Measurements from ENCODE around the gene SNTG2. TPM values are rescaled to one million over a fixed set of nuclear protein-coding genes. Genes with fewer than 3 reads are reported as not detected.

The SNTG2 gene
- total RNA-seq, 1 donor from 2014 or later, result 1.9 TPM

DNA sequence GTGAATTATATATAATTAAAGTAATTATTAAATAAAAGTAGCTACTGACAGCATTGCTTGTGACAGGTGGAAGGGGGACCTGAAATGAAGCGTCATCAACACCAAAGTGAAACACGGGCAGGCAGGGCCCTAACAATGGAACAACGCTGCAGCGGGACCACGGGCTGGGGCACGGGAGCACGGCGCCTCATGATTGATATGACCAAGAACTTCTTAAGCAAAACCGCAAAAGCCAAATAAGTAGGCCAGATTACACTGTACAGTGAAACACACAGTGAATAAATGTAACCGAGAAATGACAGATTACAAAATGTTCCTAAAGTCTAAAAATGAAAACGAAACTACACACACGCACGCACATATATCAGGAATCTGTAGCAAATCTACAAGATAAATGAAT, 81.4 kb downstream of the SNTG2 start:
- Mint-ChIP-seq H3K27ac (ENCODE audit: unreplicated experiment) (no peak overlapping the region), H3K4me1 (ENCODE audit: low read depth, unreplicated experiment) (no peaks in the 10 kb centered on the region), H3K9me3 (ENCODE audit: unreplicated experiment) (peaks cover 2% of the 10 kb centered on the region), H3K4me3 (ENCODE audit: unreplicated experiment) (no peak overlapping the region), H3K27me3 (ENCODE audit: low read depth, unreplicated experiment) (no peaks in the 10 kb centered on the region), H3K36me3 (ENCODE audit: low read depth, unreplicated experiment) (no peaks in the 10 kb centered on the region)
- no peaks in the 10 kb centered on the region for H3K4me1 ChIP-seq (ENCODE audit: insufficient read depth, low read length)
- H3K9me3 ChIP-seq (ENCODE audit: insufficient read depth, low read depth, low read length), result no peaks in the 10 kb centered on the region
- no peak for DNase-seq (ENCODE audit: low read depth)
- H4K20me1 ChIP-seq (ENCODE audit: insufficient read depth, low read length), result no peaks in the 10 kb centered on the region
- FAIRE-seq, result no peak
- H3K4me2 ChIP-seq (ENCODE audit: low read length), result no peak overlapping the region
- TF ChIP-seq, protein P1, sequence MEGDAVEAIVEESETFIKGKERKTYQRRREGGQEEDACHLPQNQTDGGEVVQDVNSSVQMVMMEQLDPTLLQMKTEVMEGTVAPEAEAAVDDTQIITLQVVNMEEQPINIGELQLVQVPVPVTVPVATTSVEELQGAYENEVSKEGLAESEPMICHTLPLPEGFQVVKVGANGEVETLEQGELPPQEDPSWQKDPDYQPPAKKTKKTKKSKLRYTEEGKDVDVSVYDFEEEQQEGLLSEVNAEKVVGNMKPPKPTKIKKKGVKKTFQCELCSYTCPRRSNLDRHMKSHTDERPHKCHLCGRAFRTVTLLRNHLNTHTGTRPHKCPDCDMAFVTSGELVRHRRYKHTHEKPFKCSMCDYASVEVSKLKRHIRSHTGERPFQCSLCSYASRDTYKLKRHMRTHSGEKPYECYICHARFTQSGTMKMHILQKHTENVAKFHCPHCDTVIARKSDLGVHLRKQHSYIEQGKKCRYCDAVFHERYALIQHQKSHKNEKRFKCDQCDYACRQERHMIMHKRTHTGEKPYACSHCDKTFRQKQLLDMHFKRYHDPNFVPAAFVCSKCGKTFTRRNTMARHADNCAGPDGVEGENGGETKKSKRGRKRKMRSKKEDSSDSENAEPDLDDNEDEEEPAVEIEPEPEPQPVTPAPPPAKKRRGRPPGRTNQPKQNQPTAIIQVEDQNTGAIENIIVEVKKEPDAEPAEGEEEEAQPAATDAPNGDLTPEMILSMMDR (IDR thresholded peaks at IDR 0.05; ENCODE audit: insufficient read depth, low read depth, low read length), result no peak
- no peak for TF ChIP-seq EZH2 (IDR thresholded peaks at IDR 0.05; ENCODE audit: insufficient read depth, low read length)
- no peak overlapping the region for H2AFZ ChIP-seq (ENCODE audit: low read depth, low read length)
- H3K4me3 ChIP-seq (ENCODE audit: insufficient read depth, low read depth, low read length), result no peak overlapping the region
- H3K36me3 ChIP-seq (ENCODE audit: insufficient read depth, low read length), result no peaks in the 10 kb centered on the region
- no peak overlapping the region for H3K9ac ChIP-seq (ENCODE audit: low read length)
- H3K27me3 ChIP-seq (ENCODE audit: insufficient read depth, low read length), result no peaks in the 10 kb centered on the region
- no peak overlapping the region for H3K27ac ChIP-seq (ENCODE audit: low read depth, low read length)
- no peaks in the 10 kb centered on the region for H3K79me2 ChIP-seq (ENCODE audit: insufficient read depth, low read length)

DNA sequence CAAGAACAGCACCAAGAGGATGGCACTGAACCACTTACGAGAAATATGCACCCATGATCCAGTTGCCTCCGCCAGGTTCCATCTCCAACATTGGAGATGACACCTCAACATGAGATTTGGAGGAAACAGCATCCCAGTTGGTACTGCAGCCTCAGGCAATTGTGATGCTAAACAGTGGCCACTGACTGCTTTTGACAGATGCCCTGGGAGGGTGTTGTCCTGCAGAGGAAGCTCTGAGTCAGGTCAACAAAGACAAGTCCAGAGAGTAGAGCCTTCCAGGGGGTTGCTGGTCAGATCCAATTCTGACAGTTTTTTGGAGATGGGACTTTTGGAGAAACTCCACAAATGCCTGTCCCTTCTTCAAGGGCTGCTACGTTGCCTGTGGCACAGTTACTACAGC, 82.4 kb downstream of the SNTG2 start:
- no peak overlapping the region for H3K4me3 ChIP-seq (ENCODE audit: insufficient read depth, low read depth, low read length)
- Mint-ChIP-seq H3K36me3 (ENCODE audit: low read depth, unreplicated experiment) (no peaks in the 10 kb centered on the region), H3K4me1 (ENCODE audit: low read depth, unreplicated experiment) (no peaks in the 10 kb centered on the region), H3K4me3 (ENCODE audit: unreplicated experiment) (no peak overlapping the region), H3K27me3 (ENCODE audit: low read depth, unreplicated experiment) (no peaks in the 10 kb centered on the region), H3K9me3 (ENCODE audit: unreplicated experiment) (peaks cover 2% of the 10 kb centered on the region), H3K27ac (ENCODE audit: unreplicated experiment) (no peak overlapping the region)
- no peak overlapping the region for H3K9ac ChIP-seq (ENCODE audit: low read length)
- TF ChIP-seq, protein P1 (IDR thresholded peaks at IDR 0.05; ENCODE audit: insufficient read depth, low read depth, low read length), result no peak
- no peak for TF ChIP-seq EZH2 (IDR thresholded peaks at IDR 0.05; ENCODE audit: insufficient read depth, low read length)
- H3K79me2 ChIP-seq (ENCODE audit: insufficient read depth, low read length), result no peaks in the 10 kb centered on the region
- no peak overlapping the region for H3K4me2 ChIP-seq (ENCODE audit: low read length)
- no peaks in the 10 kb centered on the region for H3K4me1 ChIP-seq (ENCODE audit: insufficient read depth, low read length)
- H4K20me1 ChIP-seq (ENCODE audit: insufficient read depth, low read length), result no peaks in the 10 kb centered on the region
- DNase-seq (ENCODE audit: low read depth) (no peak), FAIRE-seq (no peak)
- H2AFZ ChIP-seq (ENCODE audit: low read depth, low read length), result no peak overlapping the region
- no peaks in the 10 kb centered on the region for H3K27me3 ChIP-seq (ENCODE audit: insufficient read depth, low read length)
- no peaks in the 10 kb centered on the region for H3K9me3 ChIP-seq (ENCODE audit: insufficient read depth, low read depth, low read length)
- no peak overlapping the region for H3K27ac ChIP-seq (ENCODE audit: low read depth, low read length)
- H3K36me3 ChIP-seq (ENCODE audit: insufficient read depth, low read length), result no peaks in the 10 kb centered on the region

DNA sequence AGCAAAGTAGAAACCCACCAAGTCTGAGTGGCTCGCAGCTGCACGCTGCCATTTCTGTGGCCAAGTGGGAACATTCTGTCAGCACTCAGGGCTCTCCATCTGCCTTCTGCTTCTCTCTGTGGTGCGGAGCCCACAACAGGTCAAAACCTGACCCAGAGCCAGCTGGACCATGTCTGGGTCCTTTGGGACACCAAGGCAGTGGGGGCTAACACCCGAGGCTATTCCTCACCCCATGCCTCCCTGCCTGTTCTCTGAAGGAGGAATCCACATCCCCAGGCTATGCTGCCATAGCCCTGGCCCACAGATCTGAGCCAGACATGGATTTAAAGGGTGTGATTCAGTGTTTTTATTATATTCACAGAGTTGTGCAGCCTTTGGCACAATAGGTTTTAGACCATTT, 86.4 kb downstream of the SNTG2 start:
- Mint-ChIP-seq H3K36me3 (ENCODE audit: low read depth, unreplicated experiment) (no peaks in the 10 kb centered on the region), H3K4me3 (ENCODE audit: unreplicated experiment) (no peak overlapping the region), H3K4me1 (ENCODE audit: low read depth, unreplicated experiment) (no peaks in the 10 kb centered on the region), H3K27ac (ENCODE audit: unreplicated experiment) (no peak overlapping the region), H3K9me3 (ENCODE audit: unreplicated experiment) (peaks cover 2% of the 10 kb centered on the region), H3K27me3 (ENCODE audit: low read depth, unreplicated experiment) (no peaks in the 10 kb centered on the region)
- H3K9me3 ChIP-seq (ENCODE audit: insufficient read depth, low read depth, low read length), result no peaks in the 10 kb centered on the region
- FAIRE-seq, result no peak
- no peak overlapping the region for H3K9ac ChIP-seq (ENCODE audit: low read length)
- H3K27ac ChIP-seq (ENCODE audit: low read depth, low read length), result no peak overlapping the region
- no peak overlapping the region for H3K4me3 ChIP-seq (ENCODE audit: insufficient read depth, low read depth, low read length)
- no peak overlapping the region for H3K4me2 ChIP-seq (ENCODE audit: low read length)
- H3K36me3 ChIP-seq (ENCODE audit: insufficient read depth, low read length), result no peaks in the 10 kb centered on the region
- H2AFZ ChIP-seq (ENCODE audit: low read depth, low read length), result no peak overlapping the region
- H3K4me1 ChIP-seq (ENCODE audit: insufficient read depth, low read length), result no peaks in the 10 kb centered on the region
- no peaks in the 10 kb centered on the region for H3K79me2 ChIP-seq (ENCODE audit: insufficient read depth, low read length)
- H3K27me3 ChIP-seq (ENCODE audit: insufficient read depth, low read length), result no peaks in the 10 kb centered on the region
- TF ChIP-seq, protein P1 (IDR thresholded peaks at IDR 0.05; ENCODE audit: insufficient read depth, low read depth, low read length), result no peak
- no peak for TF ChIP-seq EZH2 (IDR thresholded peaks at IDR 0.05; ENCODE audit: insufficient read depth, low read length)
- H4K20me1 ChIP-seq (ENCODE audit: insufficient read depth, low read length), result no peaks in the 10 kb centered on the region
- DNase-seq (ENCODE audit: low read depth), result no peak
